Tibial nerve (tissue), 3 donors: Measurements from ENCODE around the gene HGS.

ENCODE experiments used
- POLR2A ChIP-seq, 2 donors: fragments of 450-650 bp; IDR thresholded peaks; one replicate each; pipeline ENCODE4 v1.6.1; 2017; ENCODE audit warnings: antibody characterized with exemption in 2 of 2, mild to moderate bottlenecking in 2 of 2, moderate library complexity in 2 of 2
- TF ChIP-seq, protein P1 (sequence below), 5 experiments: fragments of 200-600 bp in 3 of 5; fragments of 450-650 bp in 2 of 5; sonication (generic) in 3 of 5; IDR thresholded peaks; one replicate each; pipeline ENCODE4 v1.5.1; 2016 to 2019; ENCODE audit warnings: antibody characterized with exemption in 5 of 5, mild to moderate bottlenecking in 3 of 5, moderate library complexity in 2 of 5

DNA sequence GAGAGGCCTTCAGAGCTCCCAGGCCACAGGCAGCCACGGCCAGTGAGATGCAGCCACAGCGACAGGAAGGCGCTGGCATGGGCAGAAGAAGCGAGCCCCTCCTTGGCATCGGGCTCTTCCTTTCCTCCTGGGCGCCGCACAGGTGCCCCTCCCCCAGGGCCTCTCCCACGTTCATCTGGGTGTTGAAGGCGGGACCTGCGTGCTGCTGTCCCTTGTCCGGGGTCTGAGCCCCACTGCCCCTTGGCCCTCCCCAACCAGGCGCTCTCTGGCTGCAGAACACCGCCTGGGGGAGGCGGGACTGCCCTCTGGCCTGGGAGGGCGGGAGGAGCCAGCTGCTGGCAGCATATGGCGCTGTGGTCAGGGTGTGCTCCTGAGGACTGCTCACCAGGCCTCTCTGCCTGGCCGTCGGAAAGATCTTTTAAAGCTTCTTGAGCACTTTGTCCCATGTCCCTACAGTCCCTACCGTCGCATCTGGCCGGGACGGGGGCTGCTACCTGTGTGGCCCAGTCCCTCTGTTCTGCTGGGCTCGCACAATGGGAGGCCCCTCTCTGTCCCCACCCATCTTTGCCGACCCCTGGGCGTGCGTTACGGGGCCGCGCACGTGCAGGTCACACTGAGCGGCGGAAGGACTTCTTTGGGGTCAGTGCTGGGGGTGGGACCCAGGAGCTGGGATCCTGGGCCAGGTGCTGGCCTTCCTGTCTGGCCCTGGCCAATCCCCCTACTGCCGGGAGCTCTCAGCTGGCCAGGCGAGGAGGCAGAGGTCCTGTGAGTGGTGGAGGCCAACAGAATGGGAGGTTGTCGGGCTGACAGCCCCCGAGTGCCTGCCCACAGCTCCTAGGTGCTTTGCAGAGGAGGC lies 30.0 kb downstream of the HGS start:
- TF ChIP-seq, protein P1, sequence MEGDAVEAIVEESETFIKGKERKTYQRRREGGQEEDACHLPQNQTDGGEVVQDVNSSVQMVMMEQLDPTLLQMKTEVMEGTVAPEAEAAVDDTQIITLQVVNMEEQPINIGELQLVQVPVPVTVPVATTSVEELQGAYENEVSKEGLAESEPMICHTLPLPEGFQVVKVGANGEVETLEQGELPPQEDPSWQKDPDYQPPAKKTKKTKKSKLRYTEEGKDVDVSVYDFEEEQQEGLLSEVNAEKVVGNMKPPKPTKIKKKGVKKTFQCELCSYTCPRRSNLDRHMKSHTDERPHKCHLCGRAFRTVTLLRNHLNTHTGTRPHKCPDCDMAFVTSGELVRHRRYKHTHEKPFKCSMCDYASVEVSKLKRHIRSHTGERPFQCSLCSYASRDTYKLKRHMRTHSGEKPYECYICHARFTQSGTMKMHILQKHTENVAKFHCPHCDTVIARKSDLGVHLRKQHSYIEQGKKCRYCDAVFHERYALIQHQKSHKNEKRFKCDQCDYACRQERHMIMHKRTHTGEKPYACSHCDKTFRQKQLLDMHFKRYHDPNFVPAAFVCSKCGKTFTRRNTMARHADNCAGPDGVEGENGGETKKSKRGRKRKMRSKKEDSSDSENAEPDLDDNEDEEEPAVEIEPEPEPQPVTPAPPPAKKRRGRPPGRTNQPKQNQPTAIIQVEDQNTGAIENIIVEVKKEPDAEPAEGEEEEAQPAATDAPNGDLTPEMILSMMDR (IDR thresholded peaks at IDR 0.05): no peak
- TF ChIP-seq POLR2A (IDR thresholded peaks at IDR 0.05): no peak
